MG63 (cell line): ENCODE measurements around the gene ARL15. TPM values are rescaled to one million over a fixed set of nuclear protein-coding genes. Genes with fewer than 3 reads are reported as not detected.

Experiments used
- DNase-seq: peaks from one replicate; pipeline ENCODE4 v3.0.0-alpha.2; 2020
- H3K27me3 ChIP-seq: fragments of 250-450 bp; sonication (Bioruptor Pico); 2 replicates; pipeline ENCODE4 v1.5.1; 2020; ENCODE audit warnings: mild to moderate bottlenecking, moderate library complexity
- H3K36me3 ChIP-seq: fragments of 250-450 bp; sonication (Bioruptor Pico); 2 replicates; pipeline ENCODE4 v1.5.1; 2020; ENCODE audit warnings: mild to moderate bottlenecking, moderate library complexity
- H3K4me3 ChIP-seq: fragments of 250-450 bp; sonication (Bioruptor Pico); 2 replicates; pipeline ENCODE4 v1.5.1; 2020; ENCODE audit warnings: mild to moderate bottlenecking, moderate library complexity
- H3K9me3 ChIP-seq: fragments of 250-450 bp; sonication (Bioruptor Pico); 2 replicates; pipeline ENCODE4 v1.5.1; 2020; ENCODE audit warnings: mild to moderate bottlenecking, moderate library complexity
- total RNA-seq: library from RNA; depleted of rRNA; stranded (reverse); fragments of >200 nt; shearing (Covaris generic); gene quantifications from 2 replicates; pipeline ENCODE4 v1.2.3, GENCODE V29; 2014; ENCODE audit warnings: low replicate concordance

The ARL15 gene
- total RNA-seq, 1 experiment from 2014 or later = 5.8 TPM

- H3K36me3 ChIP-seq = no peaks in the 10 kb centered on the region
- no peak overlapping the region for H3K4me3 ChIP-seq
- H3K27me3 ChIP-seq = no peaks in the 10 kb centered on the region
- no peaks in the 10 kb centered on the region for H3K9me3 ChIP-seq
- DNase-seq = no peak
Measured at GRCh38 chr5:54234304-54234933, 76.0 kb downstream of the ARL15 start.

DNA sequence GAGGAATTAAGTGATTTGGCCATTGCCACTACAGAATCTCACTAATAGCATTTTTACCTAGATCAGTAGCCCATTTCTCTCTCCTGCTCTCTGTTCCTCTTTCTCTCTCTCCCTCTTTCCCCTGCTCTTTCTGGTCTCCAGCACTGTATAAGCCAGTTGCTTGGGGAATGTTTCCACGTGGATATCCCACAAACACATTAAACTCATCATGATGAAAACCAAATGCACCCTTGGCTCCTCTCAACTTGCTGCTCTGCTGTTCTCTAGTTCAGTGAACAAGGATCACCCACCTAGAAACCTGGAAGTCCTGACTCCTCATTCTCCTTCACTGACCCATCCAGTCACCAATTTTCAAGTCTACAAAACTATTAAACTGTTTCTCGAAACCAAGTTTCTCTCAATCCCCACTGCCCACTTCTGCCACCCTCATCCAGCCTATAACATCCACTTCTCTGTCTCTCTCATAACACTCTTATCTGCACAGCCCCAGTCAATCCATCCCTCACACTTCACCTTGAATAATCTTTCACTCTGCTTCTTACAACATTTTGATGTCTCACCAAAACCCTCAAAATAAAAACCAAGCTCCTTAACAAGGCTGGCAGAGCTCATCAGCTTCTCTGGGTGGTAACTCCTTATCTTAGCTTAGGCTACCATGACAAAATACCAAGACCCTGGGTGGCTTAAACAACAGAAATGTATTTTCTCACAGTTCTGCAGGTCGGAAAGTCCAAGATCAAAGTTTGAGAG, 79.3 kb downstream of the ARL15 start:
- H3K27me3 ChIP-seq = no peaks in the 10 kb centered on the region
- H3K36me3 ChIP-seq = no peaks in the 10 kb centered on the region
- DNase-seq = no peak
- no peaks in the 10 kb centered on the region for H3K9me3 ChIP-seq
- no peak overlapping the region for H3K4me3 ChIP-seq

DNA sequence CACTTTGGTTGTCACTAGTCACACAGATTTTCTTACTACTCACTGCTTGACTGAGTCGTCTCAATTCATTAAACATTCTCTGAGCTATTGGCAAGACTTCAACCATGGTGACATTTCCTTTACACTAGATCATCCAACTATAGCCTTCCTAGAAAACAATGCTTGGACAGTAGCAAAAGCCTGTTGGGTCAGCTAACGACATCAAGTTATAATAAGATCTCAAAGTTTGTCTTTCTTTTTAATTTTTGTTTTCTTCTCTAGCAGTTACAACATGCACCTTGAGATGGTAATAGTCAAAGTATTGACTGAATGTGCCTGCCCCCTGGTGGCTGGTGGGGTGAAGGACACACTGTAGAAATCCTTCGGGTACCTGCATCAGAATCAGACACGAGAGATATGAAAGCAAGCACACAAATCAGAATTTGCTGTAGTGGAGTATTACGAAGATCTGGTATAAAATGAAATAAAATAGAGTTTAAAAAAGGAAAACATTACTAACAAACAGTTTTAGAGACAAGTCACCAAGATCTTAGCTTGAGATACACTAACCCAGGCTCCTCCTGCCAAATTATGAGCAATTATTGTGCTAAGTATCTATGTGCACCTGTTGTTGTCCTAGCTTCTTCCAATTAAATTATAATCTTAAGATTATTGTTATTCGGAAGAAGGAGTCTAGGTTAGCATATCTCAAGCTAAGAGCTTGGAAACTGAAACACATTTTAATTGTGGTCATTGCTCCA, 81.2 kb downstream of the ARL15 start:
- Histone ChIP-seq H3K27me3 (no peaks in the 10 kb centered on the region), H3K4me3 (no peak overlapping the region), H3K36me3 (no peaks in the 10 kb centered on the region), H3K9me3 (no peaks in the 10 kb centered on the region)
- peak; percentile 39 for DNase-seq

- no peaks in the 10 kb centered on the region for H3K9me3 ChIP-seq
- H3K36me3 ChIP-seq = no peaks in the 10 kb centered on the region
- H3K27me3 ChIP-seq = no peaks in the 10 kb centered on the region
- no peak overlapping the region for H3K4me3 ChIP-seq
- no peak for DNase-seq
Measured at GRCh38 chr5:54227759-54228158, 82.6 kb downstream of the ARL15 start.

DNA sequence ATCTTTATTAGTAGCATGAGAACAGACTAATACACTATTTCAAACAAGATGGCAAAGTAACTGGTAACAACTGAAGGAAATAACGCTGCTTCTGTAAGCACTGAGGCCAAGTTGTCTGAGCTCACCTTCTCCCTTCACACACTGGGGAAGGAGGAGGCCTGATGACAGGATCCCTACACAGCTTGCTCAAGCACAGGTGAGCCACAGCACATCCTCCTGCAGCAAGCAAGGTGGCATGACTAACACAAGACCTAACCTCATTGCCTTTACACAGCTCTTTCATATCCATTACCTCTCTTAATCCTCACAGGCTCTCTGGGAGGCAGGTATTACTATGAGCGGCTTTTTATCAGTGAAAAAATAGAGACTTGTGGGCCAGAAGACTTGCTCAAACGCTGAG, 83.3 kb downstream of the ARL15 start:
- Histone ChIP-seq H3K9me3 (no peaks in the 10 kb centered on the region), H3K27me3 (no peaks in the 10 kb centered on the region), H3K4me3 (no peak overlapping the region), H3K36me3 (no peaks in the 10 kb centered on the region)
- DNase-seq = no peak

DNA sequence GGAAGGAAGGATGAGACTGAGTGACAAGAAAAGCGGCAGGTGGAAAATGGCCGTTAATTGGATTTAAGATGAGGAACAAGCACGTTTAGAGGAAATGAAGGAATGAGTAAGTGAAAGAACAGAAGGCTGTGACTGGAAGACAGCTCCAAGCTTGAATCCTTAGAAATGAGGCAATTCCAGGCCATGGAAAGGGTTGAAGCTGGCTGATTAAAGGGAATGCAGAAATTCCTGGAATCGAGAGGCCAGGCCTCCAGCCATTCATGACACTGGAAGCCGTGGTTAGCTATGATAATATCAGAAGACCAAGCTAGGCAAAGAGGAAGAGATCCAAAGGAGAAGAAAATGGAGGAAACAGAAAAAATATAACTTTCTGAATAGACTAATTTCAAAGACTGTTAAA, 84.2 kb downstream of the ARL15 start:
- no peak for DNase-seq
- Histone ChIP-seq H3K36me3 (no peaks in the 10 kb centered on the region), H3K9me3 (no peaks in the 10 kb centered on the region)

DNA sequence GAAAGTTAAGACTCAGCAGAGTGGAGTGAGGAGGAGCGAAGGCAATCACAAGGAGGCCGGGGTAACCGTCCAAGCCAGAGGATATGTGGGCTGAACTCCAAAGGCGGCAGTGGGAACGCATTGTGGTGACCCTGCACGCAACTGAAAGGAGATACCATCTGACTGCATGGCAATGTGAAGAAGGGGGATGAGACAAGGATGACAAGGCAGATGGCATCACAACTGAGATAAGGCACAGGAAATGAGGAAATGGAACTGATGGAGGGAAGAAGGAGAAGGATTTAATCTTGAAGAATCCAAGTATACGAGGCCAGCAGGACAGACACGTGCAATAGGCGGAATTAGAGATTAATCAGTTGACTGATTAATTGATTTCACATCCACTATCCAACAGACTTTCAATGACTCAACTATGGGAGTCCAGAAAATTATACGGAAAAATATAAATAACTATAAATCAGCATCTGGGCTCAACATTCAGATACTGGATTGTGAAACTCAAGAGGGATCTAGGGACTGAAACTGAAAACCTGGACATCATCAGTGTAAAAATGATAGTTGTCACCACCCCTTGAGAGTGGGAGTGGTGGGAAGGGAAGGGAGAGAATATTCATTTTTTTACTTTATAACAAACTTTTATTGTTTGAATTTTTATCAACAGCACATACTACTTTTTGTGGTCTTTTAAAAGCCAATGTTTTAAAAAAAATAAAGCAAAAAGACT, 86.1 kb downstream of the ARL15 start:
- no peaks in the 10 kb centered on the region for H3K27me3 ChIP-seq

More for the DNA sequence above, 84.2 kb downstream of the ARL15 start:
- Histone ChIP-seq H3K27me3 (no peaks in the 10 kb centered on the region), H3K4me3 (no peak overlapping the region)

GRCh38 chr5:54222336-54222735, 88.0 kb downstream of the ARL15 start:
- no peak for DNase-seq
- H3K9me3 ChIP-seq = no peaks in the 10 kb centered on the region
- no peak overlapping the region for H3K4me3 ChIP-seq
- no peaks in the 10 kb centered on the region for H3K36me3 ChIP-seq
- no peaks in the 10 kb centered on the region for H3K27me3 ChIP-seq

More for the DNA sequence above, 86.1 kb downstream of the ARL15 start:
- no peak for DNase-seq
- H3K4me3 ChIP-seq = no peak overlapping the region
- H3K36me3 ChIP-seq = no peaks in the 10 kb centered on the region
- H3K9me3 ChIP-seq = no peaks in the 10 kb centered on the region

GRCh38 chr5:54221135-54221534, 89.2 kb downstream of the ARL15 start:
- DNase-seq = no peak
- H3K36me3 ChIP-seq = no peaks in the 10 kb centered on the region
- no peaks in the 10 kb centered on the region for H3K9me3 ChIP-seq
- H3K27me3 ChIP-seq = no peaks in the 10 kb centered on the region
- H3K4me3 ChIP-seq = no peak overlapping the region

DNA sequence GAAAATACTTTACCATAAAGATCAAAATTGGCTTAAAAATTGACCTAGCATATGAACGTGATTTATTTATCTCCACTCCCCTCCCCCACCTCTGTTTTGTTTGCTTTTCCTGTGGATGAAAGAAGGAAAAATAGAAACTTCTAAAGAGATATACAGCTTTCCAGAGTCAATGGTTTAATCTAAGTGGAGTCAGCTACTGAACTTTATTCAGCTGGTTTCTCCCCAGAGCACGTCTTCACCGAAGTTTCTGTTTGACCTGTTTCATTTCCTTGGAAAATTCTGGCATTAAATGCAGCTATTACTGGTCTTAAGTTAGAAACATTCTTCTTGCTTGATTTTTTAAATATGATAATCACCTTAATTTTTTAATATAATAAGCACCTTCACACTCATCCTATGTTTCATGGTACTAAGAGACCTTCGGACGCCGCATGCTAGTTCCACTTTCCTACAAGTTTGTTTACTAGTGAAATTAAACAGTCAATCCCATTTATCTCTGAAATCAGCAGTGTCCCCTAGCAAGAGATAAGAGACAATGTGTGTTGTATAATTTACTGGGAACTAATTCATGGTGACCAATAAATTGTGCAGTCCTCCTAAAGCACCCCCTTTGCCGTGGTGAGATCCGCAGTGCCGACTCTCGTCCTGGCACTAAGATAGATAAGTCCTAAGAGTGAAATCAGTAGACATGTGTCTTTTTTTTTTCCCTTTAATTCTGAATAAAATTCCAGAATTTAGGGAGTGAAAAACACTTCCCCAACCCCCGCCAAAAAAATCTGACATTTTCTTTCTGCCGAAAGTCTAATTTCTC, 89.9 kb downstream of the ARL15 start:
- no peaks in the 10 kb centered on the region for H3K9me3 ChIP-seq
- H3K36me3 ChIP-seq = no peaks in the 10 kb centered on the region
- H3K27me3 ChIP-seq = no peaks in the 10 kb centered on the region
- DNase-seq = no peak
- no peak overlapping the region for H3K4me3 ChIP-seq

GRCh38 chr5:54217826-54218503, 92.4 kb downstream of the ARL15 start:
- no peaks in the 10 kb centered on the region for H3K9me3 ChIP-seq

GRCh38 chr5:54215233-54215736, 95.1 kb downstream of the ARL15 start:
- Histone ChIP-seq H3K9me3 (no peaks in the 10 kb centered on the region), H3K4me3 (no peak overlapping the region), H3K27me3 (no peaks in the 10 kb centered on the region), H3K36me3 (no peaks in the 10 kb centered on the region)
- no peak for DNase-seq

More at GRCh38 chr5:54217826-54218503, 92.4 kb downstream of the ARL15 start:
- no peaks in the 10 kb centered on the region for H3K36me3 ChIP-seq
- no peaks in the 10 kb centered on the region for H3K27me3 ChIP-seq
- no peak overlapping the region for H3K4me3 ChIP-seq
- no peak for DNase-seq

DNA sequence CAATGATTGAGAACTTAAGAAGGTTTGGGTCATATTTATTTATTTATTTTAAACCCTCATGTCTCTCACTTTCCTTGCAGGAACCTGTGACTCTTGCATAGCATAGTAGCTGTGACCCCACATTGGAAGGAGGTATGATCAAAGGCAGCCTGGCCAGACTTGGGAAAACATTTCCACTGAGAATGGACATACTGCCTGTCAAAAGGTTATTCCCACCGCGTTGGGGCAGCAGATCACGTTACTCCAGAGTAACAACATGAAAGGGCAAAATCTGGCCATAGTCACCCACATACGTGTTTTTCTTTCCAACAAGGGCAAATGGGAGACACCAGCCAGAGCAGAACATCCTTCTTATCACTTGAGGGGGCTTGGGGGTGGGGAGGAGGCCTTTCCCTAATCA, 95.7 kb downstream of the ARL15 start:
- H3K9me3 ChIP-seq = no peaks in the 10 kb centered on the region
- no peak overlapping the region for H3K4me3 ChIP-seq
- H3K27me3 ChIP-seq = no peaks in the 10 kb centered on the region
- no peaks in the 10 kb centered on the region for H3K36me3 ChIP-seq
- no peak for DNase-seq

DNA sequence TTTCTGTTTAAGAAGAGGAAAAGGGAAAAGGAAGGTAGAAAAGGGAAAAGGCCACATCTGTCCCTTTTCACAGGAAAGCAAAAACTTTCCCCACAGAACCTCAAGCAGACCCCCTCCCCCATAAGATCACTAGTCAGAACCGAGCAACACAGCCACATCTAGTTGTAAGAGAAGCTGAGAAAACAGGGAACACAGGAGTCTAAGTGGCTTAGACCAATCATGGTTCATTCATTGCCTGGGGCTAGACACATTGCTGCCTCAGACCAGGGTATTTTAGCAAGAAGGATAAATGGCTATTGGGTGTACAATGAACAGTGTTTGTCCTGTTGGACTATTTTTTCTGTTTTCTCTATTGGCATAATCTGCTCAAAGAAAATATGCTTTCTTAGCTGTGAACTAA, 98.0 kb downstream of the ARL15 start:
- DNase-seq = no peak
- H3K9me3 ChIP-seq = no peaks in the 10 kb centered on the region
- H3K36me3 ChIP-seq = no peaks in the 10 kb centered on the region
- H3K4me3 ChIP-seq = no peak overlapping the region
- H3K27me3 ChIP-seq = no peaks in the 10 kb centered on the region

- Histone ChIP-seq H3K4me3 (no peak overlapping the region), H3K27me3 (no peaks in the 10 kb centered on the region), H3K36me3 (no peaks in the 10 kb centered on the region), H3K9me3 (no peaks in the 10 kb centered on the region)
- no peak for DNase-seq
Measured at GRCh38 chr5:54211912-54212311, 98.5 kb downstream of the ARL15 start.

DNA sequence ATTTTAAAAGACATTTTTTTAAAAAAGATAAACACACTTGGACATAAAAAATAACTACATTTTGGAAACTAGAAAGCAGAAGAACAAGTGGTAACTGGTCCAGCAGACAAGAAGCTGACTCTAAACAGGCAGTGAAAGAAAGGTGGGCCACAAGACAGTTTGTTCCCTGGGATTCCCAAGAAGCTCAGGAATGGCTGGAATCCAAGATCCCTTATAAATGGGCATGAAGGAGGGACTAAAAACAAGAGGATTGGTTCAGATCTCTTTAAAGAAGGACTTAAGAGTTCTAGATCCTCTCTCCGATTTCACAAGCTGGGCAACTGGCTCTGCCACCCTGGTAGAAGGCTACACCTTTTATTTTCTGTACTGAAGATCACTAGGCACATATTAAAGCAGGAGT, 102.8 kb downstream of the ARL15 start:
- Histone ChIP-seq H3K36me3 (no peaks in the 10 kb centered on the region), H3K9me3 (no peaks in the 10 kb centered on the region), H3K27me3 (no peaks in the 10 kb centered on the region), H3K4me3 (no peak overlapping the region)
- DNase-seq = no peak
